ENCODE measurements around the gene ZBTB7B. TPM values are rescaled to one million over a fixed set of nuclear protein-coding genes. Genes with fewer than 3 reads are reported as not detected.
"Not testable (repeated sequence)": the region's sequence is repeated elsewhere in the genome, so short reads cannot be mapped to it uniquely, and the experiment has no call there.

ZBTB7B gene
- total and polyA plus RNA-seq, 5 experiments from 2014 or later = 0.12 to 13.1 (median 0.59) TPM

DNA sequence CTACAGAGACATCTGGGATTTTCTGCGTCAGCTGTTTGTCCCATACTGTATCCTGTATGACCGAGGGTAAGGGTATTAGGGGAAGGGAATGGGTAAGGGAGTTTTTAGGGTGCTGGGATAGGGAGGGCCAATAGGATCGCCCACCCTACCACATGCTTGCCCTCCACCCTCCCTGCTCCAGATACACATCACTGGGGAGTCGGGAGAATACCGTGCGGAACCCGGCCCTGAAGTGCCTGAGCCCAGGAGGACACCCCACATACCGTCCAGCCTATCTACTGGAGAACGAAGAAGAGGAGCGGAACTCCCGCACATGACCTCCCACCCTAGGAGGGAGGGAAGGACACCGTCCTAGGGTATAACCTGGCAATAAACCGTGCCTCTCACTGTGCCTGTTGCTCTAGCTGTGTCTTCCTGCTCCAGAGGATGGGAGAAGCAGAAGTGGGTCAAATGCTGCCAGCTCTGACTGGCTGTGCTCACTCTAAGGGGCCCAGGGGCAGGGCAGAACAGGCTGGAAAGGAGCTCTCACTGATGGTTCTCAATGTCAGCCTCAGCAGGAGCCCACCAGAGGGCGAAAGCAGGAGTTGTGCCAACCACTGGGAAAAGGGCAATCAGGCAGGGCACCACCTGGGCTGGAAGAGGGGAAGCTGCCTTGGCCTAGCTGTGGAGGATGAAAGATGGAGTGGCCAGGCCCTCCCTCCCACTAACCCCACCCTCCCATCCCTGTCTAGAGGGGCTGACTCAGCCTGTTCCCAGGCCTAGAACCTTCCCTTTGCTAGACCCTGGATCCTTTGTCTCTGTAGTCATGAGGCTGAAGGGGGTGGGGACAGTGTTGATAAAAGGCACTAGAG lies 9.7 kb upstream of the ZBTB7B start:
- H3K27ac Mint-ChIP-seq = no peak overlapping the region
- H3K4me1 Mint-ChIP-seq = peaks cover 12 to 29% (median 25%) of the 10 kb centered on the region in 4 donors
- H3K36me3 Mint-ChIP-seq = peaks cover 0 to 28% (median 3%) of the 10 kb centered on the region in 3 donors
- ATAC-seq (no peak), DNase-seq (no peak)
- POLR2A ChIA-PET = interaction anchor here (1.1 to 3.1 kb wide), 4 partner anchors 8 to 56 kb away, joined by 3 to 25 read pairs (median 4); partner anchors contain the start of genes FLAD1 and PMVK
- H3K9me3 Mint-ChIP-seq = no peaks in the 10 kb centered on the region
- H3K27me3 Mint-ChIP-seq = peaks cover 0 to 12% (median 0%) of the 10 kb centered on the region in 5 donors
- no peak overlapping the region for H3K4me3 Mint-ChIP-seq

DNA sequence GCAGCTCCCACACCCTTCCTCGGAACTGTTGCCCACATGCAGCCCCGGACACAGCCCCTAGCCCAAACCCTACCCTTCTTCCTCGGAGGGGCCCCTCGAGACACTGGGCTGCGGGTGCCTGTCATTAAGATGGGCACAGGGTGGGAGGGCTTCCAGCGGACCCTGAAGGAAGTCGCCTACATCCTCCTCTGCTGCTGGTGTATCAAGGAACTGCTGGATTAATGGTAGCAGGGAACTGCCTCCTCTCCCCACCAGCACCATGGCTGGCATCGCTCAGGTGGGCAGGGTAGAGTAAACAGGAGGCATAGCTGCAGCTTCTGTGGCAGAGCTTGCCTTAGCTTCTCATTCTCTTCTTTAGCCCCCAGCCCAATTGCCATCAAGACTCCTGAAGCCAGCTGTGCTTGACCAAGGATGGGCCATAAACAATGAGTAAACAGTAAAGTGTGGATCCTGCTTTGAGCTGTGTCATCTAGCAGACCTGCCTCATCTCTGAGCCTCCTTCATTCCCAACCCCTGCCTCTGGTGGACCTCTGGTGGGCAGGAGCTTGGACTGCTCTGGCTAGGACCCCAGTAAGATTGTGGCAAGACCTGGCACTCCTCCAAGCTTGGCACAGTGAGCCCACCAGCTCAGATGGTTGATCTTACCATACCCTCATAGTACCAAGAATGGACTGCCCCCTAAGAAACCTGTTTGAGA lies 8.9 kb upstream of the ZBTB7B start, which contains the start of gene LENEP:
Gene LENEP, plus strand, starts transcription at position 15 of the 697 bp plus-strand sequence. Its CDS starts 22 bp downstream, at position 37.
- peaks cover 0 to 12% (median 0%) of the 10 kb centered on the region in 5 donors for H3K27me3 Mint-ChIP-seq
- ATAC-seq (no peak), DNase-seq (no peak)
- peaks cover 12 to 32% (median 29%) of the 10 kb centered on the region in 4 donors for H3K4me1 Mint-ChIP-seq
- peak within 1 kb of the TSS in 1 of 10 donors; percentile 40 for H3K27ac Mint-ChIP-seq
- H3K36me3 Mint-ChIP-seq = peaks cover 0 to 21% (median 3%) of the 10 kb centered on the region in 3 donors
- H3K4me3 Mint-ChIP-seq = no peak within 1 kb of the TSS
- POLR2A ChIA-PET = interaction anchor here (0.6 to 3.1 kb wide), 9 partner anchors 8 to 619 kb away, joined by 3 to 25 read pairs (median 3); partner anchors contain the start of genes FLAD1, PMVK and PYGO2
- H3K9me3 Mint-ChIP-seq = no peaks in the 10 kb centered on the region

DNA sequence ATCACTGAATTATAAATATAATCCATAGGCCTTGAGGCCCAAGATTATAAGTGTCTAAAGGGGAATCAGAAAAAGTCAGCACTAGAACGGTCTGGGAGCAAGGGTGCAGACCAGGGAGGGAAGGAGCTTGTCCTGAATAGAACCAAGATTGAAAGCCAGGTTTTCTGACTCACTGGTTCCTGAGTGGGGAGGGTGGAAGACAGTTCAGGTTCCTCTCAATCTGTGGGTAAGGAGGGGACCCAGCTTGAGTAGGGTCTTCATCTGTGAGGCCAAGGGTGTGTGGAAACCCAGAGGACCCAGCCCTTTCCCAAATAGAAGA lies 8.4 kb upstream of the ZBTB7B start:
- DNase-seq (no peak), ATAC-seq (no peak)
- H3K27me3 Mint-ChIP-seq = peaks cover 0 to 12% (median 0%) of the 10 kb centered on the region in 5 donors
- H3K9me3 Mint-ChIP-seq = no peaks in the 10 kb centered on the region
- peaks cover 0 to 16% (median 3%) of the 10 kb centered on the region in 3 donors for H3K36me3 Mint-ChIP-seq
- POLR2A ChIA-PET = interaction anchor here (0.6 to 3.1 kb wide), 9 partner anchors 8 to 619 kb away, joined by 3 to 25 read pairs (median 3); partner anchors contain the start of genes FLAD1, PMVK and PYGO2
- H3K4me1 Mint-ChIP-seq = peaks cover 11 to 33% (median 29%) of the 10 kb centered on the region in 4 donors
- no peak overlapping the region for H3K27ac Mint-ChIP-seq
- H3K4me3 Mint-ChIP-seq = no peak overlapping the region

DNA sequence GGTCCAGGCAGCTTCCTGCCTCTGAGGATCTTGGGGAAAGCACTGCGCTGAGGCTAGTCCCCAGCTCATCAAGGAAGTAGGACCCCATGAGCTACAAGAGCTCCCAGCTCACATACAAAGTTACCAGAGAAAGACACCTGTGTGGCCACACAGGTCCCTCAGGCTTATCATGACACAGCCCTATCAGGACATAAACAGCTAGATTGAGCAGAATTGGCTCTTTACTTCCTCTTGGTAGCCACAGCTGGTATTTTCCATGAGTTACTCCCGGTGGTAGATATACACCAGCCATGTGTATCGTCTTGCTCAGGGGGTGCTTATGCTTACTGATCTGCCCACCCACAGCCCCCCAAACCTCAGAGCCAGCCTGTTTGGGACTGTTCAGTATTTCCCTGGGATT lies 8.0 kb upstream of the ZBTB7B start:
- peaks cover 11 to 30% (median 27%) of the 10 kb centered on the region in 4 donors for H3K4me1 Mint-ChIP-seq
- no peak for DNase-seq
- POLR2A ChIA-PET = interaction anchor here (0.7 to 3.1 kb wide), 7 partner anchors 8 to 132 kb away, joined by 3 to 25 read pairs (median 3); partner anchors contain the start of genes FLAD1 and PYGO2
- peaks cover 0 to 12% (median 3%) of the 10 kb centered on the region in 3 donors for H3K36me3 Mint-ChIP-seq
- peak overlapping the region in 1 of 10 donors; percentile 48 for H3K27ac Mint-ChIP-seq
- H3K4me3 Mint-ChIP-seq = no peak overlapping the region
- no peak for ATAC-seq
- H3K27me3 Mint-ChIP-seq = peaks cover 0 to 12% (median 0%) of the 10 kb centered on the region in 5 donors
- no peaks in the 10 kb centered on the region for H3K9me3 Mint-ChIP-seq

DNA sequence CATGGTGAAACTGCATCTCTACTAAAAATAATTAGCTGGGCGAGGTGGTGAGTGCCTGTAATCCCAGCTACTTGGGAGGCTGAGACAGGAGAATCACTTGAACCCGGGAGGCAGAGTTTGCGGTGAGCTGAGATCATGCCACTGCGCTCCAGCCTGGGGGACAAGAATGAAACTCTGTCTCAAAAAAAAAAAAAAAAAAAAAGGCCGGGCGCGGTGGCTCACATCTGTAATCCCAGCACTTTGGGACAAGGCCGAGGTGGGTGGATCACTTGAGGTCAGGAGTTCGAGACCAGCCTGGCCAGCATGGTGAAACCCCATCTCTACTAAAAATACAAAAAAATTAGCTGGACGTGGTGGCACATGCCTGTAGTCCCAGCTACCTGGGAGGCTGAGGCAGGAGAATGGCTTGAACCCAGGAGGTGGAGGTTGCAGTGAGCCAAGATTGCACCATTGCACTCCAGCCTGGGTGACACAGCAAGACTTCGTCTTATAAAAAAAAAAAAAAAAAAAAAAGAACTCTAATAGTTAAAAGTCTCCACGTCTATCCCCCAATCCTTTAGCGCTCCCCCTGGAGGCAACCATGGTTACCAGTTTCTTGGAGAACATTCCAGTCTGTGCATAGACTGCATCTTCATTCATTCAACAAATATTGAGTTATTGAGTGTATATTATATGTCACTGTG lies 7.2 kb upstream of the ZBTB7B start:
- DNase-seq, H3K36me3 Mint-ChIP-seq, H3K9me3 Mint-ChIP-seq, ATAC-seq, H3K4me3 Mint-ChIP-seq: not testable (repeated sequence)
- H3K27ac Mint-ChIP-seq = peak overlapping the region in 1 of 10 donors; percentile 4
- POLR2A ChIA-PET = interaction anchor here (0.6 to 2.4 kb wide), 7 partner anchors 12 to 715 kb away, joined by 3 to 8 read pairs (median 5); partner anchors contain the start of genes FLAD1 and PYGO2
- peaks cover 0 to 12% (median 0%) of the 10 kb centered on the region in 5 donors for H3K27me3 Mint-ChIP-seq
- H3K4me1 Mint-ChIP-seq = peaks cover 13 to 33% (median 29%) of the 10 kb centered on the region in 4 donors

DNA sequence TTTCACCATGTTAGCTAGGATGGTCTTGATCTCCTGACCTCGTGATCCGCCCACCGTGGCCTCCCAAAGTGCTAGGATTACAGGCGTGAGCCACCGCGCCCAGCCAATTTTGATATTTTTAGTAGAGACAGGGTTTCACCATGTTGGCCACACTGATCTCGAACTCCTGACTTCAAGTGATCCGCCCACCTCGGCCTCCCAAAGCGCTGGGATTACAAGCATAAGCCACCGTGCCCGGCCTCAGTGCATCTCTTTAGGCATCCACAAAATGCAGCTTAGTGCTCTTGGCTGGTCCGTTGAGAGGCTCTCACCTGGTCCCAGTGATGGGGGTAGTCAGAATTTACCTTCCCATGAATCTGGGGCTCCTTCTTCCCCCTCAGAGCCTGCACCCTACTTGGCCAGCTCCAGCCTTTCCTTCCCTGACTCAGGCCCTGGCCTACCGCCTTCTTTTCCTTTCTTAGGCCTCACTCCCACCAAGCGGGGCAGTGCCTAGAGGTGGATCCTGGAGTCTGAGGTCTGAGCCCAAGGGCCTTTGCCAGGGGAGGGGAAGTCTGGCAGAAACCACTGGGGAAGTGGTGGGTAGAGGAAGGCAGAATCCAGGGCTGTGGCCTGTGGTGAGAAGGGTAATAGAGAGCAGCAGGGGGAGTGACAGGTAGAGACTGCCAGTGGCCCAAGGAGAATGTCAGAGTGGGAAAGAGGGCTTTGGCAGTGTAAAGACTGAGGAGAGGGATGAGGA lies 5.5 kb upstream of the ZBTB7B start:
- H3K27ac Mint-ChIP-seq = peak overlapping the region in 1 of 10 donors; percentile 11

DNA sequence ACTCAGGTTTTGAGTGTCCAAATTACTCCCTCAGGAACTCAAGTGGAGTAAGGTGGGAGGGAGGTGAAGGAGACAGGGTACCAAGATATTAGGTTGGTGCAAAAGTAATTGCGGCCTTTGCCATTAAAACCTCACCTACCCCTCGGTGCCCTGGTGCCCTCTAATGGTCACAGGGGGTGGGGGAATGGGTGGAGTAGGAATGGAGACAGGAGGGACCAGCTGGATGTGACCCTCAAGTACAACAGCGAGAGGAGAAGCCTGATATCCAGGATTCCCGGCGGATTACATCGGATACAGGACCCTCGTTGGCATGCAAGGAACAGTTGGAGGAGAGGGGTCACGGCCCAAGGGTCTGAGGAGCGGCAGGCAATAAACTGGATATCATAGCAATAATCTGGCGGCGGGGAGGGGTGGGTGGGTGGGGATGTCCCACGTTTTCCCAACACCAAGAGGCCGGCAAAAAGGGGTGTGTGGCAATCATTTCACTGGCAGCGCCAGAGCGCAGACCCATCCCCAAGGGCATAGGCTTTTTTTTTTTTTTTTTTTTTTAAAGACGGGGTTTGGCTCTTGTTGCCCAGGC lies 4.3 kb upstream of the ZBTB7B start:
- Mint-ChIP-seq H3K36me3 (no peaks in the 10 kb centered on the region), H3K27me3 (peaks cover 0 to 12% (median 0%) of the 10 kb centered on the region in 5 donors), H3K9me3 (no peaks in the 10 kb centered on the region), H3K4me3 (peak overlapping the region in 7 of 10 donors; percentile 30 to 91 (median 39)), H3K27ac (peak overlapping the region in 1 of 10 donors; percentile 89), H3K4me1 (peaks cover 16 to 47% (median 32%) of the 10 kb centered on the region in 4 donors)
- ATAC-seq (no peak), DNase-seq (no peak)
- POLR2A ChIA-PET = interaction anchor here (0.6 to 4.2 kb wide), 10 partner anchors 8 to 70 kb away, joined by 3 to 29 read pairs (median 12); partner anchors contain the start of genes CKS1B, FLAD1, PBXIP1 and PMVK

More for the DNA sequence above, 5.5 kb upstream of the ZBTB7B start:
- no peak for ATAC-seq
- Mint-ChIP-seq H3K4me1 (peaks cover 13 to 38% (median 30%) of the 10 kb centered on the region in 4 donors), H3K27me3 (peaks cover 0 to 12% (median 0%) of the 10 kb centered on the region in 5 donors), H3K36me3 (peaks cover 0 to 2% (median 0%) of the 10 kb centered on the region in 3 donors), H3K4me3 (peak overlapping the region in 5 of 10 donors; percentile 8 to 37 (median 26)), H3K9me3 (no peaks in the 10 kb centered on the region)
- POLR2A ChIA-PET = interaction anchor here (0.5 to 2.4 kb wide), 6 partner anchors 14 to 504 kb away, joined by 3 to 8 read pairs (median 4); partner anchors contain the start of genes FLAD1 and PYGO2
- DNase-seq = no peak

DNA sequence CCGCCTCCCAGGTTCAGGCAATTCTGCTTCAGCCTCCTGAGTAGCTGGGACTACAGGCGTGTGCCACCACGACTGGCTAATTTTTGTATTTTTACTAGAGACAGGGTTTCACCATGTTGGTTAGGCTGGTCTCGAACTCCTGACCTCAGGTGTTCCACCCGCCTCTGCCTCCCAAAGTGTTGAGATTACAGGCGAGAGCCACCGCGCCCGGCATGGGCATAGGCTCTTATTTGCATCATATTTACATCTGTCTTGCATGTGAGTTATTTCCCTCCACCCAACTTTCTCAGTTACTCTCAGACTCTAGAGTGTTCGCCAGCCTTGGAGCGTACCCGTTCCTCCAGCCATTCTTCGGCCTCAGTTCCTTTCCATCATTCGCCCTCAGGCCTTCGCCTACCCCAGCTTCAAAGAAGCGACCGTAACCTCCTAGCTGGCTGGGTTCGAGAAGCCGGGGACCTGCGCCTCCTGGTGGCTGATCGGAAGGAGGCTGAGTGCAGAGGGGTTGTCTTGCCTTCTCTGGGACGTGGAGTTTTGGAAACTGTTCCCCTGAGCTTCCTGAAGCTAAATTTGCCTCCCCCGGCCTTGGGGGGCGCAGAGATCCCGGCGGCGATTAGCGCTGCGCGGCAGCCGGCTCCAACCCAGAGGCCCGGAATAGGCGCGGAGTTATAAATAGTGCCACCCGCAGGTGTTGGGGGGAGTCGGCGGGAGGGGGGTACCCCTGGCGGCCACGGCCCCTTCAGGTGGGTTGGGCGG lies 3.6 kb upstream of the ZBTB7B start:
- POLR2A ChIA-PET = interaction anchor here (0.6 to 4.2 kb wide), 15 partner anchors 9 to 779 kb away, joined by 3 to 29 read pairs (median 6); partner anchors contain the start of genes CKS1B, FLAD1, PBXIP1 and PMVK
- H3K9me3 Mint-ChIP-seq = no peaks in the 10 kb centered on the region
- peaks cover 0 to 12% (median 0%) of the 10 kb centered on the region in 5 donors for H3K27me3 Mint-ChIP-seq
- DNase-seq (peak in 9 of 10 donors; percentile 43 to 79 (median 55)), ATAC-seq (peak; percentile 18 to 22)
- no peaks in the 10 kb centered on the region for H3K36me3 Mint-ChIP-seq
- peaks cover 20 to 54% (median 37%) of the 10 kb centered on the region in 4 donors for H3K4me1 Mint-ChIP-seq
- H3K4me3 Mint-ChIP-seq = peak overlapping the region; percentile 70 to 92 (median 86)
- H3K27ac Mint-ChIP-seq = peak overlapping the region in 9 of 10 donors; percentile 27 to 89 (median 75)

DNA sequence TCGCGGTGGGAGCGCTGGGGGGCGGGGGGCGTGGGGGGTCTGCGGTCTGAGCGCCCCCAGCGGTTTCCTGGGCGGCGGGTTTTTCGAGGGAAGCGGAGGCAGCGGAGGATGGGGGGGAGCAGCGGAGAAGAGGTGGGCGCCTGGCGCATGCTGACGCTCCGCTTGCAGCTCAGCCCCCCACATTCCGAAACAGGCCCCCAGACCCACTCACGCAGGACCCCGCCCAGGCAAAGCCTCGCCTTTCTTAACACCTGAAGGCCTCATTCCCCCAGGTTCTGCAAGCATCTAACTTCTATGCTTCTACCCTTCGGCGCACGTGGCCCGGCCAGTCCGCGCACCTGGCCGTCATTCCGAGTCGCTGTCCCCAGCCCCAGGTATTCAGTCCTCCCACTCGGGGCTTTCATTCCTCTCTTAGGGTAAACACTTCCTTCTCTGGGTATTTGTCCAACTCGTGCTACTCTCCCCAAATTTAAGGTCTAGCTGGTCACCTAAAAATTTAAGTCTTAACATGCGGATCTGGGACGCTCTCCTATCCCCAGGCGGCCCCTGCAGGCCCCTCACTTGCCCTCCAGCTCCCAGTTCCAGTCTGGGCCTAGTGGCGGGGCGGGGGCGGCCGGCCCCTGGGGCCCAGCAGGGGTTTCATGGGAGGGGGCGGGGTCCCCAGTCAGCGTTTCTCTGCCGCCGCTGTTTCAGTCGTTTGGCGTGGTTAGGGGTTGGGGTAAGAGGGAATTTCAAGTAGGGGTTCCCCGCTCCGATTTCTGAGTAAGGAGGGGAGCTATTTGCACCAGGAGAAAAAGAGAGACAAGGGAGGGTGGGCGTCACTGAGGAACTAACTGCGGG lies 2.8 kb upstream of the ZBTB7B start:
- Mint-ChIP-seq H3K36me3 (no peaks in the 10 kb centered on the region), H3K27me3 (peaks cover 0 to 12% (median 0%) of the 10 kb centered on the region in 5 donors), H3K9me3 (no peaks in the 10 kb centered on the region), H3K4me1 (peaks cover 24 to 62% (median 44%) of the 10 kb centered on the region in 4 donors), H3K4me3 (peak overlapping the region; percentile 77 to 92 (median 88)), H3K27ac (peak overlapping the region; percentile 79 to 91 (median 85))
- POLR2A ChIA-PET = interaction anchor here (1.0 to 4.2 kb wide), 15 partner anchors 8 to 779 kb away, joined by 3 to 29 read pairs (median 7); partner anchors contain the start of genes CKS1B, FLAD1, PBXIP1 and PMVK
- ATAC-seq = peak; percentile 0 to 2
- peak in 4 of 10 donors; percentile 37 to 48 (median 42) for DNase-seq
